KBM-7 (cell line): ENCODE measurements around the gene PCNX2.
A peak's percentile ranks its signal among the peaks of the same experiment; 100 is the strongest.

ENCODE experiments used
- DNase-seq: peaks from one replicate; pipeline ENCODE4 v3.0.0-alpha.2; 2015
- in situ Hi-C: fragments of 300-500 bp; cut with MboI; formaldehyde crosslinking; loops from 2 replicates; pipeline ENCODE4 v1.14.3; 2020; ENCODE audit warnings: low sequenced_read_pairs, low pct_unique_long_range_greater_than_20kb, mixed read lengths

PCNX2 gene

GRCh38 chr1:232983817-232984567, 311.5 kb downstream of the PCNX2 start:
- DNase-seq: no peak
- in situ Hi-C loops: no loop called here

GRCh38 chr1:232983375-232983774, 312.1 kb downstream of the PCNX2 start:
- no peak for DNase-seq
- in situ Hi-C loops: no loop called here

GRCh38 chr1:232982238-232982944, 313.1 kb downstream of the PCNX2 start:
- no peak for DNase-seq
- in situ Hi-C loops: no loop called here

- in situ Hi-C loops: no loop called here
- no peak for DNase-seq
Observed at GRCh38 chr1:232980986-232981560, 314.5 kb downstream of the PCNX2 start.

- in situ Hi-C loops: no loop called here
- no peak for DNase-seq
Observed at GRCh38 chr1:232980355-232980978, 315.1 kb downstream of the PCNX2 start.

- in situ Hi-C loops: no loop called here
- DNase-seq: no peak
Observed at GRCh38 chr1:232979558-232979957, 316.0 kb downstream of the PCNX2 start.

GRCh38 chr1:232978815-232979214, 316.7 kb downstream of the PCNX2 start:
- peak; percentile 17 for DNase-seq
- in situ Hi-C loops: no loop called here

GRCh38 chr1:232978091-232978634, 317.4 kb downstream of the PCNX2 start:
- in situ Hi-C loops: no loop called here
- peak; percentile 55 for DNase-seq

GRCh38 chr1:232974971-232975370, 320.6 kb downstream of the PCNX2 start:
- DNase-seq: no peak
- in situ Hi-C loops: no loop called here

- in situ Hi-C loops: no loop called here
- DNase-seq: no peak
Observed at GRCh38 chr1:232973652-232974611, 321.6 kb downstream of the PCNX2 start.

- no peak for DNase-seq
- in situ Hi-C loops: no loop called here
Observed at GRCh38 chr1:232970508-232970907, 325.0 kb downstream of the PCNX2 start.

- in situ Hi-C loops: no loop called here
- no peak for DNase-seq
Observed at GRCh38 chr1:232969799-232970198, 325.7 kb downstream of the PCNX2 start.

- in situ Hi-C loops: no loop called here
- DNase-seq: peak; percentile 59
Observed at GRCh38 chr1:232968965-232969364, 326.6 kb downstream of the PCNX2 start.

- in situ Hi-C loops: no loop called here
- DNase-seq: no peak
Observed at GRCh38 chr1:232968391-232968790, 327.1 kb downstream of the PCNX2 start.

GRCh38 chr1:232966663-232967062, 328.9 kb downstream of the PCNX2 start:
- in situ Hi-C loops: no loop called here
- DNase-seq: no peak

- DNase-seq: no peak
- in situ Hi-C loops: no loop called here
Observed at GRCh38 chr1:232965912-232966217, 329.7 kb downstream of the PCNX2 start.

GRCh38 chr1:232965124-232965911, 330.2 kb downstream of the PCNX2 start:
- DNase-seq: no peak
- in situ Hi-C loops: no loop called here

GRCh38 chr1:232964601-232965000, 330.9 kb downstream of the PCNX2 start:
- in situ Hi-C loops: no loop called here
- DNase-seq: no peak
